Measurements from ENCODE around the gene FAM3D. TPM values are rescaled to one million over a fixed set of nuclear protein-coding genes. Genes with fewer than 3 reads are reported as not detected.

The FAM3D gene
- total RNA-seq, 4 donors from 2014 or later: 1.9 to 33.2 TPM; not detected in 2

DNA sequence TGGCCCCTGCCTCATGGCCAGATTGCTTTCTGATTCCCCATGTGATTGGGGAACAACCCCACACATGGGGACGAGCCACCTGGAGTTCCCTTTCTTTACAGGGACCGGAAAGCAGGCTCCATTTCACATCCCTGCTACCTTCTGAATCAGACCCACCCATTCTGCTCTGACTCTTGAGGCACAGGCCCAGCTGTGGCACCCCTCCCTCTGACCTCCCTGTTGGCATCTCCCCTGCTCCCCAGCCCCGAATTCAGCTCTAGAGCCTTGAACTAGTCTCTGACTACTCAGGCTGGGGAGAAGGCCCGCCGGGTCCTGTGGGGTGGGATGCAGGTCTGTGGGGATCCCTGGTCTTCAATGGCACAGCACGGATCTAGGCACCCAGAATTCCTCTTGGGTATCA, 12.1 kb downstream of the FAM3D start:
- TF ChIP-seq POLR2A (IDR thresholded peaks at IDR 0.05) (no peak), POLR2AphosphoS5 (IDR thresholded peaks at IDR 0.05) (no peak), EP300 (IDR thresholded peaks at IDR 0.05) (no peak)
- TF ChIP-seq, protein P1, sequence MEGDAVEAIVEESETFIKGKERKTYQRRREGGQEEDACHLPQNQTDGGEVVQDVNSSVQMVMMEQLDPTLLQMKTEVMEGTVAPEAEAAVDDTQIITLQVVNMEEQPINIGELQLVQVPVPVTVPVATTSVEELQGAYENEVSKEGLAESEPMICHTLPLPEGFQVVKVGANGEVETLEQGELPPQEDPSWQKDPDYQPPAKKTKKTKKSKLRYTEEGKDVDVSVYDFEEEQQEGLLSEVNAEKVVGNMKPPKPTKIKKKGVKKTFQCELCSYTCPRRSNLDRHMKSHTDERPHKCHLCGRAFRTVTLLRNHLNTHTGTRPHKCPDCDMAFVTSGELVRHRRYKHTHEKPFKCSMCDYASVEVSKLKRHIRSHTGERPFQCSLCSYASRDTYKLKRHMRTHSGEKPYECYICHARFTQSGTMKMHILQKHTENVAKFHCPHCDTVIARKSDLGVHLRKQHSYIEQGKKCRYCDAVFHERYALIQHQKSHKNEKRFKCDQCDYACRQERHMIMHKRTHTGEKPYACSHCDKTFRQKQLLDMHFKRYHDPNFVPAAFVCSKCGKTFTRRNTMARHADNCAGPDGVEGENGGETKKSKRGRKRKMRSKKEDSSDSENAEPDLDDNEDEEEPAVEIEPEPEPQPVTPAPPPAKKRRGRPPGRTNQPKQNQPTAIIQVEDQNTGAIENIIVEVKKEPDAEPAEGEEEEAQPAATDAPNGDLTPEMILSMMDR (IDR thresholded peaks at IDR 0.05): no peak
- no peaks in the 10 kb centered on the region for H3K9me3 ChIP-seq
- no peak overlapping the region for H3K4me3 ChIP-seq
- ATAC-seq: no peak
- whole genome bisulfite sequencing, 2 donors (ENCODE audit: low coverage in 1 of 2): 95% methylated on average over 4 of the region's 6 CpGs; no CpG with 5 or more reads in 1 of the 2 donors
- H3K27me3 ChIP-seq: peaks cover 17% of the 10 kb centered on the region
- no peak overlapping the region for H3K27ac ChIP-seq
- H3K4me1 ChIP-seq: no peaks in the 10 kb centered on the region
- H3K36me3 ChIP-seq: no peaks in the 10 kb centered on the region

DNA sequence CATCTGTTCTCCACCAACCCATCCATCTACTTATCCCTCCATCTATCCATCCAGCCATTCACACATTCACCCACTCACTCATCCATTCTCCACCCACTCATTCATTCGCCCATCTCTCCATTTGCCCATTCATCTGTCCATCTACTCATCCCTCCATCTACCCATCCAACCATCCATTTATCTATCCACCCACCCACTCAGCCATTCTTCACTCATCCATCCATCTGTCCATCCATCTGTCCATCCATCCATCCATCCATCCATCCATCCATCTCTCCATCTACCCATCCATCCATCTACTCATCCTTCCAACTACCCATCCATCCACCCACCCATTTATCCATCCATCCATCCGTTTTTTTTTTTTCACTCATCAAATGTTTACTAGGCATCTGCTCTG, 13.9 kb downstream of the FAM3D start:
- Histone ChIP-seq H3K27me3 (peaks cover 17% of the 10 kb centered on the region), H3K36me3 (no peaks in the 10 kb centered on the region), H3K9me3 (no peaks in the 10 kb centered on the region), H3K4me3 (no peak overlapping the region), H3K27ac (no peak overlapping the region), H3K4me1 (no peaks in the 10 kb centered on the region)
- ATAC-seq: no peak
- TF ChIP-seq POLR2AphosphoS5 (IDR thresholded peaks at IDR 0.05): no peak
- TF ChIP-seq POLR2A (IDR thresholded peaks at IDR 0.05): no peak
- TF ChIP-seq, protein P1 (IDR thresholded peaks at IDR 0.05): no peak
- TF ChIP-seq EP300 (IDR thresholded peaks at IDR 0.05): no peak
- WGBS, 2 donors (ENCODE audit: low coverage in 1 of 2): 64 to 75% methylated on average over 2 of the region's 2 CpGs

DNA sequence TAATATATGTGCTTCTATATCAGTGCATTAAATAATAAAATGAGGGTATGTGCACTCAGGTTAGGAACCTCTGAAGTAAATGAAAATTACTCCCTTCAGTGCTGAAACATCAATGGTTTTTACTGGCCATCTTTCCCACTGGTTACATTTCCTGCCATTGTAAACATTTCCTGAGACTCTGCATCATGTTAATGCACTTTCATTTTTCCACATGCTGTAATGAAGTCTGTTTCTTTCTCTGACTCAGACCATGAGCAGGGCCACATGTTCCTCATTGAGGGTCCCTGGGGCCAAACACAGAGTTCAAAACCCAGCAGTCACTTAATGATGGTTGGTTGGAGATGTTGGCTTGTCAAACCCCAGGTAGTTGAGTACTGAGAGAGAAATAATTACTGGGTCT, 15.3 kb downstream of the FAM3D start:
- no peaks in the 10 kb centered on the region for H3K4me1 ChIP-seq
- H3K27ac ChIP-seq: no peak overlapping the region
- no peaks in the 10 kb centered on the region for H3K9me3 ChIP-seq
- H3K4me3 ChIP-seq: no peak overlapping the region
- no peak for ATAC-seq
- no peaks in the 10 kb centered on the region for H3K36me3 ChIP-seq
- TF ChIP-seq POLR2A (IDR thresholded peaks at IDR 0.05) (no peak), POLR2AphosphoS5 (IDR thresholded peaks at IDR 0.05) (no peak), EP300 (IDR thresholded peaks at IDR 0.05) (no peak)
- TF ChIP-seq, protein P1 (IDR thresholded peaks at IDR 0.05): no peak
- peaks cover 14% of the 10 kb centered on the region for H3K27me3 ChIP-seq

DNA sequence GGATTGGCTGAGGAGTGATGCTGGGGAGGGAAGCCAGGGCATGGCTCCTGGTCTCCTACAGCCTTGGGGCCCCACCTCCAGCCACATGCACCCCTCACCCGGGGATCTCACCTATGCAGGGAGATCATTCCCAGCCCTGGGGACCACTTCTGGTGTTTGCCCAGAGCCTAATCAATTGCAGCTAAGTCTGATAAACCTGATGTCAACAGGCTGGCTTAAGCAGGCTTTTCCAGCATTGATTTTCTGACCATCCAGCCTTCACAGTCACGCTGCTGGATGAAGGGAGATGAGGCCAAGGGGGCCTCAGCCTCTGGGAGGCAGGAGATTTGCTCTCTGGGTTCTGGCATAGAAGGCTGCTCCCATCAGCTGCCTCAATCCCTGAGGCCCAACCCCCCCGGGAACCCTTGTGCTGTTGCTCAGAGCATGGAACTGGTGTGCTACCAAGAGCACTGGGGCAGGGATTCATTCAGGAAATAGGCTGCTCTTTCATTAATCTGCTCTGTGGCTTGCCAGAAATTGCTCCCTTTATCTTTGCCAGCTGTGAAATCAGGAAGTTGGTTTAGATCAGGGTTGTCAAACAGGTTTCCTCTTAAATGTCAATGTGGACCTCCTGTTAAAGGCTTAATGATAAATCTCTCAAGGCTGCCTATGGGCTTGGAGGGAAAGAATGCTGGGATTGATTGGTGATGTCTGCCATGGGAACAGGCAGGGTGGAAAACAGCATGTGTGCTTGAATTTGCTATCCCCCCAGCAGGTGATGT, 19.0 kb downstream of the FAM3D start:
- Histone ChIP-seq H3K4me1 (no peaks in the 10 kb centered on the region), H3K27ac (no peak overlapping the region), H3K9me3 (no peaks in the 10 kb centered on the region), H3K36me3 (no peaks in the 10 kb centered on the region), H3K4me3 (no peak overlapping the region), H3K27me3 (no peaks in the 10 kb centered on the region)
- ATAC-seq: no peak
- WGBS, 2 donors (ENCODE audit: low coverage in 1 of 2): no CpG with 5 or more reads among the region's 3 CpGs
- TF ChIP-seq POLR2A (IDR thresholded peaks at IDR 0.05): no peak
- TF ChIP-seq POLR2AphosphoS5 (IDR thresholded peaks at IDR 0.05): no peak
- TF ChIP-seq EP300 (IDR thresholded peaks at IDR 0.05): no peak

GRCh38 chr3:58646503-58646902, 20.1 kb downstream of the FAM3D start:
- Histone ChIP-seq H3K36me3 (no peaks in the 10 kb centered on the region), H3K9me3 (no peaks in the 10 kb centered on the region), H3K4me1 (no peaks in the 10 kb centered on the region), H3K4me3 (no peak overlapping the region), H3K27me3 (no peaks in the 10 kb centered on the region), H3K27ac (no peak overlapping the region)
- 40 to 100% methylated on average over 1 of the region's 3 CpGs for WGBS, 2 donors (ENCODE audit: low coverage in 1 of 2)
- TF ChIP-seq POLR2A (IDR thresholded peaks at IDR 0.05): no peak
- TF ChIP-seq EP300 (IDR thresholded peaks at IDR 0.05): no peak
- TF ChIP-seq POLR2AphosphoS5 (IDR thresholded peaks at IDR 0.05): no peak
- TF ChIP-seq, protein P1 (IDR thresholded peaks at IDR 0.05): no peak
- no peak for ATAC-seq
